Effector memory CD8-positive, alpha-beta T cell (primary cell): Measurements from ENCODE around the gene SPSB2.
"Not testable (repeated sequence)": the region's sequence is repeated elsewhere in the genome, so short reads cannot be mapped to it uniquely, and the experiment has no call there.

Experiments used
- ATAC-seq: fragments of 150-1000 bp; cut with Tn5 transposase; replicated peaks from 2 replicates; pipeline ENCODE4 v1.10.0; 2021; ENCODE audit warnings: mild to moderate bottlenecking, moderate library complexity
- DNase-seq, 3 experiments: peaks; one replicate each; pipeline ENCODE4 v3.0.0; 2021
- H3K27ac Mint-ChIP-seq, 2 donors: one replicate each; pipeline ENCODE4 v1.8.0; 2022; ENCODE audit warnings: mild to moderate bottlenecking in 2 of 2, mixed read lengths in 2 of 2, moderate library complexity in 2 of 2
- H3K27me3 Mint-ChIP-seq, 2 donors: one replicate each; pipeline ENCODE4 v1.8.0; 2022; ENCODE audit warnings: mixed read lengths in 2 of 2
- H3K36me3 Mint-ChIP-seq: one replicate; pipeline ENCODE4 v1.8.0; 2022; ENCODE audit warnings: mild to moderate bottlenecking, moderate library complexity, mixed read lengths; ENCODE audit not compliant: insufficient read depth
- H3K4me1 Mint-ChIP-seq, 2 donors: one replicate each; pipeline ENCODE4 v1.8.0; 2022; ENCODE audit warnings: low read depth in 2 of 2, mixed read lengths in 2 of 2
- H3K4me3 Mint-ChIP-seq, 2 donors: one replicate each; pipeline ENCODE4 v1.8.0; 2022; ENCODE audit warnings: mild to moderate bottlenecking in 2 of 2, mixed read lengths in 2 of 2, moderate library complexity in 2 of 2
- H3K9me3 Mint-ChIP-seq, 2 donors: one replicate each; pipeline ENCODE4 v1.8.0; 2022; ENCODE audit warnings: mixed read lengths in 2 of 2

SPSB2 gene

GRCh38 chr12:6871052-6871957 is 1.8 kb downstream of the SPSB2 start:
- DNase-seq (no peak), ATAC-seq (no peak)
- Mint-ChIP-seq H3K4me1 (peaks cover 45 to 48% of the 10 kb centered on the region in 2 donors), H3K4me3 (peak overlapping the region; percentile 94 to 95), H3K27me3 (no peaks in the 10 kb centered on the region), H3K9me3 (no peaks in the 10 kb centered on the region), H3K27ac (peak overlapping the region; percentile 92 to 95), H3K36me3 (peaks cover 45% of the 10 kb centered on the region)

- peaks cover 45% of the 10 kb centered on the region for H3K36me3 Mint-ChIP-seq
- ATAC-seq, H3K4me3 Mint-ChIP-seq, H3K9me3 Mint-ChIP-seq, H3K27me3 Mint-ChIP-seq, DNase-seq: not testable (repeated sequence)
- H3K27ac Mint-ChIP-seq: peak overlapping the region; percentile 41 to 52
- peaks cover 45 to 48% of the 10 kb centered on the region in 2 donors for H3K4me1 Mint-ChIP-seq
These were observed 2.8 kb downstream of the SPSB2 start for GRCh38 chr12:6870304-6870703.

GRCh38 chr12:6869049-6870021 is 3.8 kb downstream of the SPSB2 start:
- Mint-ChIP-seq H3K9me3 (no peaks in the 10 kb centered on the region), H3K4me3 (peak overlapping the region; percentile 85 to 87), H3K27me3 (no peaks in the 10 kb centered on the region), H3K27ac (peak overlapping the region; percentile 69 to 89), H3K36me3 (peaks cover 45% of the 10 kb centered on the region), H3K4me1 (peaks cover 45 to 48% of the 10 kb centered on the region in 2 donors)
- DNase-seq: peak; percentile 85 to 88 (median 86)
- ATAC-seq: peak; percentile 8

GRCh38 chr12:6868211-6869048 is 4.7 kb downstream of the SPSB2 start:
- no peaks in the 10 kb centered on the region for H3K9me3 Mint-ChIP-seq
- H3K36me3 Mint-ChIP-seq: peaks cover 42% of the 10 kb centered on the region
- DNase-seq (no peak), ATAC-seq (no peak)
- peaks cover 41 to 46% of the 10 kb centered on the region in 2 donors for H3K4me1 Mint-ChIP-seq
- H3K27ac Mint-ChIP-seq: peak overlapping the region; percentile 69 to 89
- peak overlapping the region; percentile 85 to 87 for H3K4me3 Mint-ChIP-seq
- H3K27me3 Mint-ChIP-seq: no peaks in the 10 kb centered on the region

- DNase-seq: peak; percentile 55 to 61 (median 57)
- H3K27me3 Mint-ChIP-seq: no peaks in the 10 kb centered on the region
- ATAC-seq: peak; percentile 76
- peak within 1 kb of the TSS; percentile 85 to 87 for H3K4me3 Mint-ChIP-seq
- H3K4me1 Mint-ChIP-seq: peaks cover 40 to 41% of the 10 kb centered on the region in 2 donors
- H3K9me3 Mint-ChIP-seq: no peaks in the 10 kb centered on the region
- peak within 1 kb of the TSS; percentile 83 to 89 for H3K27ac Mint-ChIP-seq
- peaks cover 37% of the 10 kb centered on the region for H3K36me3 Mint-ChIP-seq
These were observed 5.5 kb downstream of the SPSB2 start, which contains the start of gene TPI1 for GRCh38 chr12:6867413-6868210. TPI1 (plus strand) TSS chr12:6867531; CDS start chr12:6867567, 36 bp downstream.

- Mint-ChIP-seq H3K4me1 (peaks cover 33 to 35% of the 10 kb centered on the region in 2 donors), H3K27ac (peak overlapping the region; percentile 83 to 89), H3K27me3 (no peaks in the 10 kb centered on the region), H3K36me3 (peaks cover 31% of the 10 kb centered on the region), H3K9me3 (no peaks in the 10 kb centered on the region), H3K4me3 (peak overlapping the region; percentile 85 to 87)
- ATAC-seq (peak; percentile 10), DNase-seq (no peak)
These were observed 6.1 kb downstream of the SPSB2 start for GRCh38 chr12:6866920-6867412.

- no peak for ATAC-seq
These were observed 6.8 kb downstream of the SPSB2 start for GRCh38 chr12:6866163-6866919.

GRCh38 chr12:6865307-6865706 is 7.8 kb downstream of the SPSB2 start:
- not testable (repeated sequence) for H3K27me3 Mint-ChIP-seq, DNase-seq, H3K9me3 Mint-ChIP-seq, ATAC-seq
- Mint-ChIP-seq H3K27ac (peak overlapping the region; percentile 11 to 57), H3K36me3 (peaks cover 33% of the 10 kb centered on the region), H3K4me3 (peak overlapping the region in 1 of 2 donors; percentile 7), H3K4me1 (peaks cover 19 to 20% of the 10 kb centered on the region in 2 donors)

More at GRCh38 chr12:6866163-6866919, 6.8 kb downstream of the SPSB2 start:
- H3K4me3 Mint-ChIP-seq: peak overlapping the region; percentile 85 to 87
- peaks cover 29% of the 10 kb centered on the region in 2 donors for H3K4me1 Mint-ChIP-seq
- H3K9me3 Mint-ChIP-seq: no peaks in the 10 kb centered on the region
- no peaks in the 10 kb centered on the region for H3K27me3 Mint-ChIP-seq
- no peak for DNase-seq
- H3K36me3 Mint-ChIP-seq: peaks cover 36% of the 10 kb centered on the region
- H3K27ac Mint-ChIP-seq: peak overlapping the region in 1 of 2 donors; percentile 89

GRCh38 chr12:6863586-6864321 is 9.3 kb downstream of the SPSB2 start:
- no peak overlapping the region for H3K4me3 Mint-ChIP-seq
- ATAC-seq: no peak
- no peaks in the 10 kb centered on the region for H3K27me3 Mint-ChIP-seq
- H3K27ac Mint-ChIP-seq: no peak overlapping the region
- no peak for DNase-seq
- H3K9me3 Mint-ChIP-seq: no peaks in the 10 kb centered on the region
- peaks cover 8% of the 10 kb centered on the region in 2 donors for H3K4me1 Mint-ChIP-seq
- H3K36me3 Mint-ChIP-seq: peaks cover 36% of the 10 kb centered on the region

GRCh38 chr12:6863033-6863432 is 10.1 kb downstream of the SPSB2 start:
- DNase-seq (no peak), ATAC-seq (no peak)
- Mint-ChIP-seq H3K4me1 (peaks cover under 1% of the 10 kb centered on the region in 2 donors), H3K27me3 (no peaks in the 10 kb centered on the region), H3K9me3 (no peaks in the 10 kb centered on the region), H3K36me3 (peaks cover 29% of the 10 kb centered on the region), H3K4me3 (no peak overlapping the region), H3K27ac (no peak overlapping the region)

- Mint-ChIP-seq H3K36me3 (peaks cover 38% of the 10 kb centered on the region), H3K4me3 (no peak overlapping the region), H3K27ac (no peak overlapping the region), H3K27me3 (no peaks in the 10 kb centered on the region), H3K9me3 (no peaks in the 10 kb centered on the region), H3K4me1 (peaks cover 0 to 3% of the 10 kb centered on the region in 2 donors)
- ATAC-seq (no peak), DNase-seq (no peak)
These were observed 11.7 kb downstream of the SPSB2 start for GRCh38 chr12:6861391-6861790.
